Kidney (tissue), 14 donors: Measurements from ENCODE around the gene FAM131C. TPM values are rescaled to one million over a fixed set of nuclear protein-coding genes. Genes with fewer than 3 reads are reported as not detected.
A peak's percentile ranks its signal among the peaks of the same experiment; 100 is the strongest.
"Not testable (repeated sequence)": the region's sequence is repeated elsewhere in the genome, so short reads cannot be mapped to it uniquely, and the experiment has no call there.

ENCODE experiments used
- DNase-seq, 5 donors: peaks; one replicate each; pipeline ENCODE4 v3.0.0-alpha.2; 2013 to 2020
- FAIRE-seq: peaks from 2 replicates; lab custom pipeline; 2012; peaks lifted over from hg19 to GRCh38; lab: Jason Lieb, UNC
- H3K27ac ChIP-seq, 2 donors: one replicate each; pipeline ENCODE4 v1.7.0; 2013; ENCODE audit warnings: low read depth in 2 of 2, low read length in 2 of 2, inconsistent platforms in 1 of 2
- H3K27me3 ChIP-seq: one replicate; pipeline ENCODE4 v1.7.1; 2013; ENCODE audit warnings: low read length, inconsistent platforms; ENCODE audit not compliant: control insufficient read depth, insufficient read depth
- H3K36me3 ChIP-seq, 3 donors: one replicate each; pipeline versions ENCODE4 v1.7.0 to v1.7.1; 2013; ENCODE audit warnings: low read length in 3 of 3, control low read depth in 1 of 3, inconsistent platforms in 1 of 3; ENCODE audit not compliant: insufficient read depth in 3 of 3, control insufficient read depth in 2 of 3
- H3K4me1 ChIP-seq, 3 donors: one replicate each; pipeline versions ENCODE4 v1.7.0 to v1.7.1; 2013; ENCODE audit warnings: low read length in 3 of 3, inconsistent platforms in 1 of 3, low read depth in 1 of 3; ENCODE audit not compliant: control insufficient read depth in 2 of 3, insufficient read depth in 2 of 3
- H3K4me3 ChIP-seq, 3 donors: one replicate each; pipeline versions ENCODE4 v1.7.0 to v1.8.1; 2013; ENCODE audit warnings: low read length in 3 of 3, control low read depth in 1 of 3, inconsistent platforms in 1 of 3
- H3K9ac ChIP-seq, 3 donors: one replicate each; pipeline versions ENCODE4 v1.7.0 to v1.7.1; 2013; ENCODE audit warnings: low read length in 3 of 3, control low read depth in 1 of 3, inconsistent platforms in 1 of 3
- H3K9me3 ChIP-seq, 3 donors: one replicate each; pipeline versions ENCODE4 v1.7.0 to v1.7.1; 2013; ENCODE audit warnings: low read length in 3 of 3, control low read depth in 1 of 3, inconsistent platforms in 1 of 3; ENCODE audit not compliant: control insufficient read depth in 2 of 3, insufficient read depth in 1 of 3
- intact Hi-C: fragments of 100-400 bp; cut with DNase I; formaldehyde crosslinking; loops from one replicate; pipeline ENCODE4 v1.11.1; 2022
- polyA plus RNA-seq: library from polyadenylated mRNA; stranded (reverse); fragments of 350-450 nt; fragmentation: Illumina TruSeq; extraction: RNeasy Lipid Tissue Mini Kit (QIAGEN cat#74804); gene quantifications from one replicate; pipeline ENCODE4 v1.2.3, GENCODE V29; 2014; ENCODE audit warnings: low read depth, low replicate concordance; ENCODE audit not compliant: insufficient read depth
- total RNA-seq: library from RNA; stranded (reverse); fragmentation: NEBNext Ultra II Directional; extraction: Animal tissue kit (Norgen Biotek cat#: 25700); gene quantifications from one replicate; pipeline ENCODE4 v1.2.1, GENCODE V29; 2021
- TF ChIP-seq, protein P1 (sequence below): IDR thresholded peaks from 3 replicates; pipeline ENCODE4 v1.5.1; 2012; ENCODE audit warnings: mild to moderate bottlenecking, moderate library complexity, borderline replicate concordance; ENCODE audit not compliant: insufficient read depth; ENCODE audit errors: extremely low read depth
- donor health status: control.
- donor health status: control.
- donor health status: control.
- donor health status: control.
- donor health status: control.
- donor health status: DM: yes; HTN: yes; CAD: no.
- donor health status: Normal renal cell carcinoma (clear cell type).

The FAM131C gene
- total and polyA plus RNA-seq, 2 donors from 2014 or later, result 5.0 to 12.0 TPM

DNA sequence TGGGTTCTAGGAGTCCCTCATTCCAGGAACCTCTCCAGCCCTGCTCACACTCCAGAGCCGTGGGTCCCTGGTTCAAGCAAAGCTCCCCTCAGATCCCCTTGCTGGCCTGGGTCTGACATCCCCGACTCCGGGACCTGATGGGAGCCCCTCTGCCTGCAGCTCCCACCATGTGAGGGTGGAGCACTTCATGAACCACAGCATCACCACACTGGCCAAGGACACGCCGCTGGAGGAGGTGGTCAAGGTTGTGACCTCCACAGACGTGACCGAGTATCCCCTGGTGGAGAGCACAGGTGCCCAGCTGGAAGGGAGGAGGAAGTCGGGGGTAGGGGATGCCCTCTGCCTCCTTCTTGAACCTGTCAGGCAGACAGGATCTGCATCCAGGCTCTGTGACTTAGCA, 41.9 kb downstream of the FAM131C start:
- Histone ChIP-seq H3K27ac (no peak overlapping the region), H3K36me3 (no peaks in the 10 kb centered on the region), H3K9me3 (no peaks in the 10 kb centered on the region), H3K9ac (no peak overlapping the region), H3K4me3 (no peak overlapping the region), H3K4me1 (peaks cover 0 to 5% (median 5%) of the 10 kb centered on the region in 3 donors), H3K27me3 (no peaks in the 10 kb centered on the region)
- FAIRE-seq (no peak), DNase-seq (no peak)
- TF ChIP-seq, protein P1, sequence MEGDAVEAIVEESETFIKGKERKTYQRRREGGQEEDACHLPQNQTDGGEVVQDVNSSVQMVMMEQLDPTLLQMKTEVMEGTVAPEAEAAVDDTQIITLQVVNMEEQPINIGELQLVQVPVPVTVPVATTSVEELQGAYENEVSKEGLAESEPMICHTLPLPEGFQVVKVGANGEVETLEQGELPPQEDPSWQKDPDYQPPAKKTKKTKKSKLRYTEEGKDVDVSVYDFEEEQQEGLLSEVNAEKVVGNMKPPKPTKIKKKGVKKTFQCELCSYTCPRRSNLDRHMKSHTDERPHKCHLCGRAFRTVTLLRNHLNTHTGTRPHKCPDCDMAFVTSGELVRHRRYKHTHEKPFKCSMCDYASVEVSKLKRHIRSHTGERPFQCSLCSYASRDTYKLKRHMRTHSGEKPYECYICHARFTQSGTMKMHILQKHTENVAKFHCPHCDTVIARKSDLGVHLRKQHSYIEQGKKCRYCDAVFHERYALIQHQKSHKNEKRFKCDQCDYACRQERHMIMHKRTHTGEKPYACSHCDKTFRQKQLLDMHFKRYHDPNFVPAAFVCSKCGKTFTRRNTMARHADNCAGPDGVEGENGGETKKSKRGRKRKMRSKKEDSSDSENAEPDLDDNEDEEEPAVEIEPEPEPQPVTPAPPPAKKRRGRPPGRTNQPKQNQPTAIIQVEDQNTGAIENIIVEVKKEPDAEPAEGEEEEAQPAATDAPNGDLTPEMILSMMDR, result no peak
- intact Hi-C loops, result no loop called here

DNA sequence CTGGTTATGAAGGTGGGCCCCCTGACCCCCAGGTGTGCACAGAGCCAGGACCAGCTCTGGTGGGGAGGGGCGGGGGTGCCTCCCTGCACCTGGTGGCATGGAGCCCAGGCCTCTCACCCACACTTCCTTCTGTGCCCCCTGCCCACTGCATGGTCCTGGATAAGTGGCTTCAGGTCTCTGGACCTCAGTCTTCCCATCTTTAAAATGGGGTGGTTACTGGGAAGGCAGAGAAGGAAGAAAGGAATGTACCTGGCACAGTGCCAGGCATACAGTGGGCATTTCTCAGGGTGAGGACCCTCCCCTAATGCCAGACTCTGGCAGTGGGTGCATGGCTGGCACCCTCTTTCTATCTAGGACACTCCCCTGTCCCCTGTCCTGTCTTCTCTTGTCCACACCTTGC, 44.2 kb downstream of the FAM131C start:
- Histone ChIP-seq H3K4me3 (no peak overlapping the region), H3K9me3 (no peaks in the 10 kb centered on the region), H3K9ac (no peak overlapping the region), H3K27ac (no peak overlapping the region), H3K4me1 (peaks cover 0 to 5% (median 5%) of the 10 kb centered on the region in 3 donors), H3K27me3 (no peaks in the 10 kb centered on the region), H3K36me3 (no peaks in the 10 kb centered on the region)
- DNase-seq, result no peak
- TF ChIP-seq, protein P1, result no peak
- intact Hi-C loops, result no loop called here
- FAIRE-seq, result no peak

DNA sequence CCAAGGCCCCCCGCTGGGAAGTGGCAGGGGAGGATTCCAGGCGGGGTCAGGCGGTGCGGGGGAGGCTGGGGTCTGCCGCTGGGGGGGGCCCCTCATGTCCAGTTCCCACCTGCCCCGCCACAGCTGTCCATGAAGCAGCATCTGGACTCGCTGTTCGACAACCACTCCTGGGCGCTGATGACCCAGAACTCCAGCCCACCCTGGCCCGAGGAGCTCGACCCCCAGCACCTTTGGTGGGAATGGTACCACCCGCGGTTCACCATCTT, 44.5 kb downstream of the FAM131C start:
- H3K36me3 ChIP-seq, H3K27me3 ChIP-seq, H3K4me1 ChIP-seq, H3K9me3 ChIP-seq, H3K4me3 ChIP-seq, H3K27ac ChIP-seq, FAIRE-seq, intact Hi-C loops, DNase-seq, H3K9ac ChIP-seq: not testable (repeated sequence)

DNA sequence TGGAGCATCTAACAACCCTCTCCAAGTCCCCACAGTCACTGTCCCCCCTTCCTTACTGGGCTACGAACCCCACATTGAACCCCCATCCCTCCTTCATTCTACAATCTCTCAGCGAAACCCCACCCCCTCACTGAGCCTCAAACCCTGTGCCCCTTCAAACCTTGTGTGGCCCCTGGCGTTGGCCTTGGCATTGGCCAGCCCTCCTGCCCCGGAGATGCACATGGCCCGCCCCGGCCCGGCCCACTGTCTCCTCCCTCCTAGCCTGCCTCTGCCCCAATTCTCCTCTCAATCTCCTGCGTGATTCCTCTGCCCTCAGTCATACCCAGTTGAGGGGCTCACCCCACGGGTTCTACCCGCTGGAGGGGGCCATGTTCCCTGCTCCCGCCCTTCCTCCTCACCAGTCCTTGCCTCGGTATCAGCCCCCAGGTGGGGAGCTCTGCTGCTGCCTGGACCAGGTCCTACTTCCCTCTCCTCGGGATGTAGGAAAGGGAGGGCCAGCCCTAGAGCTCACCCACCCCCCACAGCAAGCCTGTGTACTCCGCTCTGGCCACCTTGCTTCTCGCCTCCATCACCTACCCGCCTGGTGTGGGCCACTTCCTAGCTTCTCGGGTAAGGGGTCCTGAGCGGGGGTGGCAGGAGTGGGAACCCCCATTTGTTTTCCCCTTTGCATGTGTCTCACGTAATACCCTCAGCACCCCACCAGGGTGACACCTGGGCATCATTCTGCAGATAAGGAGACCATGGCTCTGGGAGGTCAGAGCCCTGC, 45.0 kb downstream of the FAM131C start:
- H3K9ac ChIP-seq, result no peak overlapping the region
- H3K27ac ChIP-seq, result no peak overlapping the region
- FAIRE-seq (no peak), DNase-seq (peak in 1 of 5 donors; percentile 46)
- TF ChIP-seq, protein P1, result no peak
- no peaks in the 10 kb centered on the region for H3K9me3 ChIP-seq
- intact Hi-C loops, result no loop called here
- H3K36me3 ChIP-seq, result no peaks in the 10 kb centered on the region
- H3K4me3 ChIP-seq, result no peak overlapping the region
- H3K4me1 ChIP-seq, result peaks cover 0 to 7% (median 5%) of the 10 kb centered on the region in 3 donors
- no peaks in the 10 kb centered on the region for H3K27me3 ChIP-seq
